GM19193 (cell line): ENCODE data around the gene GRPR.

Source experiments
- POLR2A ChIP-seq: IDR thresholded peaks from 4 replicates; pipeline ENCODE4 v1.6.1; 2011; ENCODE audit not compliant: insufficient read depth, insufficient read length; ENCODE audit errors: extremely low read depth

GRPR gene

DNA sequence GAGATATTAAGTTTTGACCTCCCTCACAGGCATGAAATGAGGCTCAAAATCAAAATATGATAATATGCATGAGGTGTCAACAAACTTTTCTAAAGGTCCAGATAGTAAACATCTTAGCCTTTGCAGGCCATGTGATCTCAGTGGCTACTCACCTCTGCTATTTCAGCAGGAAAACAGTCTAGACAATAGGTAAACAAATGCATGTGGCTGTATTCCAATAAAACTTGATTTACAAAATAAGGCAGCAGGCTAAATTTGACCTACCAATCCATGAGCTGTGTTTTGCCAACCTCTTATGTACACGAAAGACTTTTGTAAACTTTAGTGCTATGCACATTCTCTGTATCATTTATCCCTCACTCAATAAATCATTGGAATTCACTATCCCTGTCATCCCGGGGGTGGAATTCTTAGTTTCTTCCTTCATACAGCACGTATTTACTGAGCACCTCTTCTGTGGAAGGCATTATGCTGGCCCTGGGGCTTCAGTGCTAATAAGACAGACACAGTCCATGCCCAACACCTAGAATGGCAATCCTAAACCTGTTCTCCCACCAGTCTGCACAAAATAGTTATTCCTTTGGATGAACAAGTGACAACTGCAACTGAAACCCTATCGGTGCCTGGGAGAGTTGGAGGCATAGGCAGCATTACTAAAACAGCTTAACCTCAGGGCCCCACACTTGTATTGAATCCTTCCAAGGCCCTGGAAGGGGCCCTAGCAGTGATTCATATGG lies 63.8 kb downstream of the GRPR start:
- TF ChIP-seq POLR2A = no peak

DNA sequence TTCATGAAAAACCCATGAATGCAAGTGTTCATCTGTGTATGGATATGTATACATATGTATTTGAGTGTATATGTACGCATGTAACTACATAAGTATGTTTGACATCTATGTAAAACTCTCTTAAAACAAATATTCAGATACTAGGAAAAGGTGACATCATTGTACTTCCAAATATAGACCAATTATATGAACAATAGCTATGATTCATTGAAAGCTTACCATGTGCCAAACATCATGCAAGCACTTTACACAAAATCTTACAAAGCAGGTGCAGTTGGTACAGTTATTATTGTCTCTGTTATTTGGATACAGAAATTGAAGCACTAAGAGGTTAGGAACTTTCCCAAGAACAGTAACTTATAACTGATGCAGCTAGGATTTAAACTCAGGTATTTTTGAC lies 65.3 kb downstream of the GRPR start:
- no peak for TF ChIP-seq POLR2A

- no peak for TF ChIP-seq POLR2A
Measured at GRCh38 chrX:16191605-16192004, 68.2 kb downstream of the GRPR start.

GRCh38 chrX:16196829-16197228 lies 73.5 kb downstream of the GRPR start:
- TF ChIP-seq POLR2A = no peak

DNA sequence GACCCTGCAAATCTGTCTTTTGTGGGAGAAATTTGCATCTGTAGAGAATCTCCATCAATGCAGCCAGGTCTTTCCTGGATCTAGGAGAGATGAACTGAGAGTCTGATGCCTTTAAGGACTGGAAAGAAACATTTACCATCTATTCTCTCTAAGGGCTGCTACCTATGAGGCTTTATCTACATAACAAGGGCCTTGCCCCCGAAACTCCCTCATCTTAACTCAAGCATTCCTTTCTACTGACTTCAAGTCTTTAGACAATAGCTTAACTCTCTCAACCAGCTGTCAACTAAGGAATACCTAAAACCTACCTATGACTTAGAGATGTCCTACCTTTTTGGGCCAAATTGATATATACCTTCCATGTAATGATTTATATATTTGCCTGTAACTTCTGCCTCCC lies 76.0 kb downstream of the GRPR start:
- no peak for TF ChIP-seq POLR2A

DNA sequence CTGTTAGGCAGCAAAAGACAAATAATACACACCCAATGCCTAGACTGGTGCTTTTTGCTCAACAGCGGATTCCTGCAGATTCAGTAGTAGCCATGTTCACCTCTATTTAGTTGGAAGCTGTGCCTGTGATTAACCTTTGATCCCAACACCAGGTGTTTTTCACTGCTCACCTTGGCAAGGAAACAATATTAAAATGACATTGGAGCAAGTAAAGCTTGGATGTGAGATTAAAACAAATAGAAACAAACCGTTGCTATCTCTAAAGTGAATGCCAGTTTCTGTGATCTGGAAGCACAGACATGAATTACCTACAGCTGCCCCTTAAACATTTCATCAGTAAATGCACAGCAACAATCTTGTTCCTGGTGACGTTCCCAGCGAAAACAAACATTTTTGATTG lies 79.6 kb downstream of the GRPR start:
- TF ChIP-seq POLR2A = no peak
